Motor neuron (in vitro differentiated cells): ENCODE data around the gene FCN3. TPM values are rescaled to one million over a fixed set of nuclear protein-coding genes. Genes with fewer than 3 reads are reported as not detected.

ENCODE experiments used
- ATAC-seq, 8 experiments: fragments of 200-7000 bp; cut with Tn5 transposase; replicated peaks in 6 of 8; 2 replicates each; pipeline ENCODE4 v1.8.0; 2021; ENCODE audit warnings: mild to moderate bottlenecking in 8 of 8, moderate library complexity in 8 of 8
- H3K27ac ChIP-seq, 2 donors: fragments of 250-450 bp; sonication (Bioruptor Pico); 2 replicates each; pipeline ENCODE4 v1.9.0; 2021; ENCODE audit warnings: antibody characterized with exemption in 2 of 2, mild to moderate bottlenecking in 2 of 2, moderate library complexity in 1 of 2
- H3K4me1 ChIP-seq, 2 donors: fragments of 250-450 bp; sonication (Bioruptor Pico); replicated peaks in 1 of 2; 2 replicates each; pipeline ENCODE4 v1.6.1; 2021; ENCODE audit warnings: antibody characterized with exemption in 2 of 2, mild to moderate bottlenecking in 2 of 2, moderate library complexity in 1 of 2
- H3K4me3 ChIP-seq, 5 donors: fragments of 250-450 bp; sonication (Bioruptor Pico); 2 replicates each; pipeline ENCODE4 v1.9.0; 2021; ENCODE audit warnings: antibody characterized with exemption in 5 of 5, mild to moderate bottlenecking in 5 of 5, moderate library complexity in 4 of 5
- WGBS, 10 experiments: fragments of 450-650 bp; shearing (Covaris generic); methylation state at CpG; one replicate each; pipeline ENCODE4 v1.0.0; 2022; 5-methylcytosine and 5-hydroxymethylcytosine counted together
- in situ Hi-C, 9 experiments: fragments of 400-800 bp; cut with MboI; loops; one replicate each; pipeline ENCODE4 v1.15.0; 2021; ENCODE audit warnings: low sequenced_read_pairs in 9 of 9, low pct_unique_long_range_greater_than_20kb in 2 of 9; ENCODE audit not compliant: unreplicated experiment in 9 of 9
- total RNA-seq, 8 experiments: library from RNA; unstranded; fragments of 300-600 nt; gene quantifications; 2 replicates each; pipeline versions ENCODE4 v1.2.3 to v1.2.4, GENCODE V29; 2022

FCN3 gene
- total RNA-seq, 8 experiments from 2014 or later = 0.37 to 10.3 (median 2.3) TPM; not detected in 2

- H3K4me3 ChIP-seq = no peak overlapping the region
- H3K27ac ChIP-seq = peak overlapping the region; percentile 1 to 26
- WGBS, 10 experiments = 17 to 100% (median 59%) methylated on average over 1 to 3 of the region's 4 CpGs; no CpG with 5 or more reads in 6 of the 10 experiments
- ATAC-seq = no peak
- in situ Hi-C loops = loop anchor here in 6 of 9 experiments (5.0 to 25.0 kb wide), 6 partner anchors 94 to 286 kb away; partner anchors contain the start of gene AHDC1 (in 4 of the 6)
- peaks cover 35 to 47% of the 10 kb centered on the region in 2 donors for H3K4me1 ChIP-seq
Measured at GRCh38 chr1:27398405-27399149, 24.0 kb upstream of the FCN3 start.

GRCh38 chr1:27397749-27398148 lies 23.1 kb upstream of the FCN3 start:
- no peak overlapping the region for H3K4me3 ChIP-seq
- no peak for ATAC-seq
- in situ Hi-C loops = loop anchor here in 6 of 9 experiments (5.0 to 25.0 kb wide), 6 partner anchors 93 to 285 kb away; partner anchors contain the start of gene AHDC1 (in 4 of the 6)
- H3K27ac ChIP-seq = no peak overlapping the region
- 42 to 100% (median 85%) methylated on average over 1 to 5 of the region's 7 CpGs; no CpG with 5 or more reads in 3 of the 10 experiments for WGBS, 10 experiments
- H3K4me1 ChIP-seq = peaks cover 34 to 42% of the 10 kb centered on the region in 2 donors

DNA sequence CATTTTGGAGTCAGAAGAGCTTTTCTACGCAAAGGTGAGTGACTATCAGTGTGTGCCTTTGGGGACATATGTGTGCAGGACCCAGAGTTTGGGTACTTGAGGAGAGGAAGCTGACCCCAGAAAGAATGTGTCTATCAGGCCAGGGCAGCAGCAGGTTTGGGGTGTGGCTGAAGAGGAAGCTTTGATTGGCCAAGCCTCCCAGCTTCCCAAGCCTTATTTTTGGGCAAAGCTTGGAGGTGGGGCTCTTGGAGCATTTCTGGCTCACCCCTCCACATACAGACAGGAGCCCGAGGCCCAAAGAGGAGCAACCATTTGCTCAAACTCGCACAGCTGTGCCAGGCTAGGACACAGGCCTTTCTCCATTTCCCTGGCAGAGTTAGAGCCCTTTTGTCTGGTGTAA lies 22.5 kb upstream of the FCN3 start:
- no peak for ATAC-seq
- Histone ChIP-seq H3K4me1 (peaks cover 31 to 37% of the 10 kb centered on the region in 2 donors), H3K27ac (no peak overlapping the region), H3K4me3 (no peak overlapping the region)
- 68 to 100% (median 93%) methylated on average over 1 to 3 of the region's 3 CpGs; no CpG with 5 or more reads in 6 of the 10 experiments for WGBS, 10 experiments
- in situ Hi-C loops = loop anchor here in 6 of 9 experiments (5.0 to 25.0 kb wide), 6 partner anchors 92 to 285 kb away; partner anchors contain the start of gene AHDC1 (in 4 of the 6)

DNA sequence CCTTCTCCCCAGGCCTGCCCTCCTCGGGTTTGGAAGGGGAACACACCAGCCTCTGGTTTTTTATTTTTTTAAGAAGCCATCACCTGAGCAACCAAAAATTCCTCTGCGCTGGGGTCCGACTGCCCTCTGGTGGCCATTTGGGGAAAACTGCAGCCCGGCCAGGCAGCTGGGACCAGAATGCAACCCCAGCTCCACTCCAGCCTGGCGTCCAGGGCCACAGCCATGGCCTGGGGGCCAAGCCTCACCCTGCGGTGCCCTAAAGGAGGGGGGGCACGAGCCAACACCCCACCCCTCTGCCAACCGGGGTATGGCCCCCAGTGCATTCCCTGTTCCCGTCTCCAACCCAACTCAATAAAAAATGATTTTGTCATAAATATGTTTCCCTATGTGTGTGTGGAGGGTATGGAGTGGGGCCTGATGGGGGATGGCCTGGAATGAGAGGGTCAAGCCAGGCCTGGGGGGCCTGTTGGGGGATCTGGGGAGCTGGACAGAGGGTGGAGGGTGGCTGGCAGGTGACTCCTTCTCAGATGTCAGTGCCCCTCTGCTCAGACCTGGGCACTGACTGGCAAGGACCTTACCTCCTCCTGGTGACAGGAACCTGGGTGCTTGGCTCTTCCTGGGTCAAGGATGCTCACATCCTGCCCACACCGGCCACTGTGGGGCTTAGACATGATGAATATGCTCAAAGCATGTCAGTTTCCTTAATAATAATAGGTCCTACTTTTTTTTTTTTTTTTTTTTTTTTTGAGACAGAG lies 21.0 kb upstream of the FCN3 start:
- H3K27ac ChIP-seq = no peak overlapping the region
- ATAC-seq = peak; percentile 3 to 9 (median 4)
- peaks cover 28 to 41% of the 10 kb centered on the region in 2 donors for H3K4me1 ChIP-seq
- no peak overlapping the region for H3K4me3 ChIP-seq
- WGBS, 10 experiments = 0 to 15% (median 3%) methylated on average over 1 to 9 of the region's 10 CpGs; no CpG with 5 or more reads in 3 of the 10 experiments
- in situ Hi-C loops = loop anchor here in 6 of 9 experiments (5.0 to 25.0 kb wide), 6 partner anchors 91 to 283 kb away; partner anchors contain the start of gene AHDC1 (in 4 of the 6)

GRCh38 chr1:27394925-27395324 lies 20.3 kb upstream of the FCN3 start:
- in situ Hi-C loops = loop anchor here in 6 of 9 experiments (5.0 to 25.0 kb wide), 6 partner anchors 90 to 283 kb away; partner anchors contain the start of gene AHDC1 (in 4 of the 6)
- WGBS, 10 experiments = 57 to 100% (median 87%) methylated on average over 1 of the region's 1 CpG; no CpG with 5 or more reads in 6 of the 10 experiments
- no peak overlapping the region for H3K27ac ChIP-seq

DNA sequence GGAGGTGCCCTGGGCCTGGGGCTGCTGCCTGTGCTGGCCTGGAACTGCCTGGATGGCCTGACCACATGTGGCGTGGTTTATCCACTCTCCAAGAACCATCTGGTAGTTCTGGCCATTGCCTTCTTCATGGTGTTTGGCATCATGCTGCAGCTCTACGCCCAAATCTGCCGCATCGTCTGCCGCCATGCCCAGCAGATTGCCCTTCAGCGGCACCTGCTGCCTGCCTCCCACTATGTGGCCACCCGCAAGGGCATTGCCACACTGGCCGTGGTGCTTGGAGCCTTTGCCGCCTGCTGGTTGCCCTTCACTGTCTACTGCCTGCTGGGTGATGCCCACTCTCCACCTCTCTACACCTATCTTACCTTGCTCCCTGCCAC lies 19.6 kb upstream of the FCN3 start:
- ATAC-seq = no peak
- H3K4me1 ChIP-seq = peaks cover 15 to 28% of the 10 kb centered on the region in 2 donors

More at GRCh38 chr1:27394925-27395324, 20.3 kb upstream of the FCN3 start:
- H3K4me3 ChIP-seq = no peak overlapping the region
- ATAC-seq = no peak
- H3K4me1 ChIP-seq = peaks cover 21 to 35% of the 10 kb centered on the region in 2 donors

GRCh38 chr1:27393641-27394281 lies 19.1 kb upstream of the FCN3 start:
- in situ Hi-C loops = loop anchor here in 5 of 9 experiments (10.0 to 25.0 kb wide), 5 partner anchors 89 to 281 kb away; partner anchors contain the start of gene AHDC1 (in 4 of the 5)
- Histone ChIP-seq H3K4me1 (peaks cover 10 to 23% of the 10 kb centered on the region in 2 donors), H3K27ac (no peak overlapping the region), H3K4me3 (peak overlapping the region in 1 of 5 donors; percentile 74)
- 60 to 100% (median 98%) methylated on average over 1 to 10 of the region's 18 CpGs; no CpG with 5 or more reads in 3 of the 10 experiments for WGBS, 10 experiments
- no peak for ATAC-seq

More for the DNA sequence above, 19.6 kb upstream of the FCN3 start:
- Histone ChIP-seq H3K27ac (no peak overlapping the region), H3K4me3 (no peak overlapping the region)
- in situ Hi-C loops = loop anchor here in 5 of 9 experiments (10.0 to 25.0 kb wide), 5 partner anchors 89 to 282 kb away; partner anchors contain the start of gene AHDC1 (in 4 of the 5)
- 94 to 100% (median 100%) methylated on average over 2 to 9 of the region's 9 CpGs; no CpG with 5 or more reads in 5 of the 10 experiments for WGBS, 10 experiments

DNA sequence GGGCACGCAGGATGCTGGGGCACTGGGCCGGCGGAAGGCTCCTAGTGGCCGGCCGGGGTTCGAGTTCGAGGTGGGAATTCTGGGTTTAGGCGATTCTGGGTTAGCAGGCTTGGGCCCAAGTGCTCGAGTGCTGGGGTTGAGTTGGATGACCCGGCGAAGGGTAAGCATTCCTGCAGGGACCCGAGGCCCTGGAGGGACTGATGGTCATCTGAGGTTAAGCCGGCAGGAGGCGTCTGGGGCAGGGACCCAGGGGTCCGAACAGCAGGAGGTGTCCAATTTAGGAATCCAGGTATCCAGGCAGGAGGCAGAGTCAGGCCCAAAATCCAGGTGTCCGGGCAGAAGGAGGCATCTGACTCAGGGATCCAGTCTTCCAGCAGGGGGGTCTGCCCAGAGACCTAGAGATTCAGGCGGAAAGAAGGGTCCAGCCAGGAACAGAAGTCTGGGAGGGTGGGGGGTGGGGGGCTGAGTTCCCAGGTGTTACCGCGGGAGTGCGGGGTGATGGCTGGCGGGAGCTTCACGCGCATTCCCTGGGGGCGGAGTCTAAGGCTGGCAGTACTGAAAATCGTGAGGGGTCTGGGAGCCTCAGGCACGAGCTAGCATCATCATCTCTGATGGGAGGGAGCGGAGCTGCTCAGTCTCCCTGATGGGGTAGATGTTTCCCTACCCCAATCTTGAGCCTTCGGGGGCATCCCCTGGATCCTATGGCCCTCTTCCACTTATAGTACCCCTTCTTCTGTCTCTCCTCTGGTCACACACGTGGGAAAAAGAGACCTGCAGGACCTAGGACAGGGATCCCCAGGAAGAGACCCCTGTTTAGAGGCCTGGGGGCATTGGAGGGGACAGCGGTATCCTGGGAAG lies 18.4 kb upstream of the FCN3 start:
- H3K4me3 ChIP-seq = peak overlapping the region; percentile 56 to 74 (median 68)
- WGBS, 10 experiments = 0 to 100% (median 10%) methylated on average over 1 to 6 of the region's 30 CpGs; no CpG with 5 or more reads in 2 of the 10 experiments
- H3K27ac ChIP-seq = peak overlapping the region in 1 of 2 donors; percentile 43
- ATAC-seq = peak; percentile 2 to 31 (median 15)
- in situ Hi-C loops = loop anchor here in 5 of 9 experiments (10.0 to 25.0 kb wide), 5 partner anchors 88 to 281 kb away; partner anchors contain the start of gene AHDC1 (in 4 of the 5)
- peaks cover 7 to 20% of the 10 kb centered on the region in 2 donors for H3K4me1 ChIP-seq

DNA sequence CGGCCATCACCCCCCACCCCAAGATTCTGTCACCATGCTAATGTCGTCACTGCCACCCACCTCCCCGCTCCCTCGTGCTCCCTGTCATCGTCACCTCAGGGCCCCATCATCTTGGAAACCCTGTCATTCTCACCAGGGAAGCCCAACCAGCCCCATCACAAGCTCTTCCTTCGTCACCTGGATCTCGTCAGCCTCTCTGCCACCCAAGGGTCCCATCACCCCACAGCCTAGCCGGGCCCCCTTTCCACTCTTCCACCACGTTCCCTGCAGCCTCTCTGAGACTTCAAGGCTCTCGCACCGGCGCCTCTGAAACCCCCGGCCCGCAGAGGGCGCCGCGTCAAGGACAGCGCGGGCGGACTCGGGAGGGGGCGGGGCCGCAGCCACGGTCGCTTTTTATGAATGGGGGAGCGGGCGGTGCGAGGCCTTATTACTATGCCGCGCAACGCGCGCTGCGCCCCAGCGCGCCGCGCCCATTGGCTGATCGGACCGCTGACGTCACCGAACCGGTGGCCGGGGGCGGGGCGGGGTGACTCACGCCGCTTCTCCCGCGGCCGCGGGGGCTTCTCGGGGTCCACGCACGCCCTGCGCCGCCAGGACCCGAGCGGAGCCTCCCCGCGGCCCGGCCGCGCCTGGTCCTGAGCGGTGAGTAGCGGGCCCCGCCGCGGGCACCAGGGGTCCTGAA lies 17.6 kb upstream of the FCN3 start, which contains the start of gene GPR3:
TSS of gene GPR3 (plus strand) at position 527 of the 682 bp plus-strand sequence. CDS start 1,177 bp downstream, outside the sequence.
- Histone ChIP-seq H3K4me1 (peaks cover 7 to 14% of the 10 kb centered on the region in 2 donors), H3K4me3 (peak within 1 kb of the TSS; percentile 56 to 74 (median 68)), H3K27ac (peak within 1 kb of the TSS in 1 of 2 donors; percentile 43)
- in situ Hi-C loops = loop anchor here in 5 of 9 experiments (10.0 to 25.0 kb wide), 5 partner anchors 87 to 280 kb away; partner anchors contain the start of gene AHDC1 (in 4 of the 5)
- 0 to 27% (median 4%) methylated on average over 1 to 25 of the region's 69 CpGs; no CpG with 5 or more reads in 6 of the 10 experiments for WGBS, 10 experiments
- peak; percentile 80 to 85 (median 82) for ATAC-seq

GRCh38 chr1:27391511-27392095 lies 17.0 kb upstream of the FCN3 start:
- ATAC-seq = peak in 4 of 8 experiments; percentile 1 to 50 (median 32)
- Histone ChIP-seq H3K4me1 (peaks cover 7 to 14% of the 10 kb centered on the region in 2 donors), H3K27ac (no peak overlapping the region), H3K4me3 (peak overlapping the region in 3 of 5 donors; percentile 63 to 74 (median 68))
- WGBS, 10 experiments = 0 to 50% (median 30%) methylated on average over 1 to 9 of the region's 13 CpGs; no CpG with 5 or more reads in 4 of the 10 experiments
- in situ Hi-C loops = loop anchor here in 5 of 9 experiments (10.0 to 25.0 kb wide), 5 partner anchors 87 to 279 kb away; partner anchors contain the start of gene AHDC1 (in 4 of the 5)
